Spleen (tissue), 11 donors: ENCODE results near the gene JRKL. TPM values are rescaled to one million over a fixed set of nuclear protein-coding genes. Genes with fewer than 3 reads are reported as not detected.

Source experiments
- DNase-seq: peaks from one replicate; pipeline ENCODE4 v3.0.0-alpha.2; 2020
- H3K27ac ChIP-seq, 8 donors: fragments of 200-600 bp; sonication (generic) in 7 of 8; 1 replicate in 4 of 8; 2 replicates in 4 of 8; pipeline versions ENCODE4 v1.5.0 to v1.8.0; 2016 to 2021; ENCODE audit warnings: inconsistent platforms in 4 of 8, mild to moderate bottlenecking in 4 of 8, moderate library complexity in 1 of 8
- H3K27me3 ChIP-seq, 7 donors: fragments of 200-600 bp; sonication (generic) in 6 of 7; replicated peaks in 1 of 7; 1 replicate in 4 of 7; 2 replicates in 3 of 7; pipeline versions ENCODE4 v1.5.0 to v1.8.0; 2016 to 2021; ENCODE audit warnings: inconsistent platforms in 3 of 7, mild to moderate bottlenecking in 1 of 7
- H3K36me3 ChIP-seq, 6 donors: fragments of 200-600 bp; sonication (generic) in 5 of 6; 1 replicate in 4 of 6; 2 replicates in 2 of 6; pipeline versions ENCODE4 v1.5.0 to v1.8.0; 2016 to 2021; ENCODE audit warnings: inconsistent platforms in 2 of 6
- H3K4me1 ChIP-seq, 6 donors: fragments of 200-600 bp; sonication (generic) in 5 of 6; 1 replicate in 3 of 6; 2 replicates in 3 of 6; pipeline versions ENCODE4 v1.5.0 to v1.8.0; 2016 to 2021; ENCODE audit warnings: inconsistent platforms in 3 of 6
- H3K4me3 ChIP-seq, 8 donors: fragments of 200-600 bp; sonication (generic) in 7 of 8; 1 replicate in 4 of 8; 2 replicates in 4 of 8; pipeline versions ENCODE4 v1.5.0 to v1.8.0; 2016 to 2021; ENCODE audit warnings: inconsistent platforms in 4 of 8, mild to moderate bottlenecking in 4 of 8, moderate library complexity in 2 of 8
- H3K9me3 ChIP-seq, 8 donors: fragments of 200-600 bp; sonication (generic) in 7 of 8; 1 replicate in 4 of 8; 2 replicates in 4 of 8; pipeline versions ENCODE4 v1.5.0 to v1.8.0; 2016 to 2021; ENCODE audit warnings: inconsistent platforms in 4 of 8
- POLR2A ChIP-seq, 3 donors: fragments of 450-650 bp; IDR thresholded peaks; one replicate each; pipeline ENCODE4 v1.5.1; 2017; ENCODE audit warnings: antibody characterized with exemption in 3 of 3, mild to moderate bottlenecking in 1 of 3
- POLR2AphosphoS5 ChIP-seq, 3 donors: sonication (generic); formaldehyde crosslinking; IDR thresholded peaks; one replicate each; pipeline ENCODE4 v1.5.1; 2017; ENCODE audit warnings: antibody characterized with exemption in 3 of 3
- WGBS, 5 donors: extraction: QIAGEN DNeasy Blood & Tissue Kit in 3 of 5; methylation state at CpG; one replicate each; pipeline versions ENCODE4 v1.1.5 to v1.1.7; 2013 to 2018; 5-methylcytosine and 5-hydroxymethylcytosine counted together
- intact Hi-C: fragments of 100-400 bp; cut with DNase I; formaldehyde crosslinking; loops from one replicate; pipeline ENCODE4 v1.15.0; 2023; ENCODE audit warnings: low total_unique reads
- polyA plus RNA-seq, 3 donors: library from polyadenylated mRNA; stranded (reverse); fragments of 200-250 nt; gene quantifications; one replicate each; pipeline ENCODE4 v1.2.1, GENCODE V29; 2013
- total RNA-seq, 7 donors: library from RNA; depleted of rRNA in 3 of 7; stranded (reverse); fragments of >200 nt in 3 of 7; fragmentation: NEBNext Ultra II Directional in 4 of 7; extraction: Animal tissue kit (Norgen Biotek cat#: 25700) in 4 of 7; gene quantifications; one replicate each; pipeline versions ENCODE4 v1.1.0 to v1.2.1, GENCODE V29; 2016 to 2021
- TF ChIP-seq, protein P1 (sequence below), 11 experiments: fragments of 200-600 bp in 7 of 11; fragments of 450-650 bp in 4 of 11; sonication (generic) in 4 of 11; IDR thresholded peaks in 8 of 11; conservative IDR thresholded peaks in 3 of 11; 1 replicate in 7 of 11; 2 replicates in 4 of 11; pipeline versions ENCODE4 v1.4.0 to v1.8.0; 2016 to 2021; ENCODE audit warnings: antibody characterized with exemption in 11 of 11, inconsistent platforms in 4 of 11, mild to moderate bottlenecking in 1 of 11
- donor health status: healthy with polysubstance abuse.
- donor health status: DM: no; HTN: no; CAD: no; lungs with moderate emphysema.
- donor health status: DM: no; HTN: no; CAD: no.
- donor health status: Bipolar disorder and iron deficiency.
- donor health status: healthy.
- donor health status: DM: no; HTN: no; CAD: no.
- donor health status: DM: yes; HTN: yes; CAD: no.

JRKL gene
- total and polyA plus RNA-seq, 10 donors = 4.3 to 11.5 (median 8.1) TPM

DNA sequence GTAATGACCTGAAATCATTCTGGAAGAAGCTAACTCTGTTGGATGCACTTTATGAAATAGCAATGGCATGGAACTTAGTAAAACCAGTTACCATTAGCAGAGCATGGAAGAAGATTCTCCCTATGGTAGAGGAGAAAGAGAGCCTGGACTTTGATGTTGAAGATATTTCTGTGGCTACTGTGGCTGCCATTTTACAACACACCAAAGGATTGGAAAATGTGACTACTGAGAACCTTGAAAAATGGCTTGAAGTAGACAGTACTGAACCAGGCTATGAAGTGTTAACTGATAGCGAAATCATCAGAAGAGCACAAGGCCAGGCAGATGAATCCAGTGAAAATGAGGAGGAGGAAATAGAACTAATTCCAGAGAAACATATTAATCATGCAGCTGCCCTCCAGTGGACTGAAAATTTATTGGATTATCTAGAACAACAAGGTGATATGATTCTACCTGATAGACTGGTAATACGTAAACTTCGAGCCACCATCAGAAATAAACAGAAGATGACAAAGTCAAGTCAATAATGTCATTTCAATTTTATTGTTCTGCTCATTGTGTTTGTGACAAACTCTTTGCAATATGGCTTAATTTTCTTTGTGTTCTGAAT is 2.0 kb downstream of the JRKL start:
- intact Hi-C loops = no loop called here

DNA sequence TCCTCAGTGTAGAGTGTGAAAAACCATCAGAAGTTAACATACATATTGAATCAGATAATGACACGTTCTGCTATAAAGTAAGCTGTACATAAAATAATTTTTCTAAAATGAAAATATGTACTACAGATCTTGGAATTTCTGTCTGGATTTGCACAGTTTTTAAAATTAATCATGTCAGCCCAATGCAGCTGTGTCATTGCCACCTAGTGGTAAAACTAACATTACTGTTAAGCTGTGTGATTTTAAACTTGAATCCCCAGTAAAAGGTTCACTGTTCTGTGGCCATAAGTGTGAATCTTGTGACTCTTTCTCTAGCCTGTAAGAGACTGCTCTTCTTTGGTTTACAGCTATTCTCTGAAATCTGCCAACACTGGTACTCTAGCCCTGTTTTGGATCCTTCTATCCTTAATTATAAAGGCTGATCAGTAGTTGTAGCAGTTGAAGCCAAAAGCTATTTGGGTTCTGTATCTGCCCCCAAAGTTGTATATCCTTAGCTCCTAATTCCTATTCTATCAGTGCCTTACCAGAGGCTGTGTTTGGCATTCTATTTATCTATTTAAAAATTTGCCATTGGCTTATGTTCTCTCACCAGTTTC is 4.0 kb downstream of the JRKL start:
- intact Hi-C loops = no loop called here
- peaks cover 2 to 43% (median 11%) of the 10 kb centered on the region in 6 donors for H3K4me1 ChIP-seq
- WGBS, 5 donors = 21 to 41% (median 30%) methylated on average over 1 of the region's 1 CpG
- no peak overlapping the region for H3K4me3 ChIP-seq
- no peak for DNase-seq
- no peaks in the 10 kb centered on the region for H3K9me3 ChIP-seq
- TF ChIP-seq POLR2AphosphoS5 (IDR thresholded peaks at IDR 0.05) (no peak), POLR2A (IDR thresholded peaks at IDR 0.05) (no peak)
- TF ChIP-seq, protein P1, sequence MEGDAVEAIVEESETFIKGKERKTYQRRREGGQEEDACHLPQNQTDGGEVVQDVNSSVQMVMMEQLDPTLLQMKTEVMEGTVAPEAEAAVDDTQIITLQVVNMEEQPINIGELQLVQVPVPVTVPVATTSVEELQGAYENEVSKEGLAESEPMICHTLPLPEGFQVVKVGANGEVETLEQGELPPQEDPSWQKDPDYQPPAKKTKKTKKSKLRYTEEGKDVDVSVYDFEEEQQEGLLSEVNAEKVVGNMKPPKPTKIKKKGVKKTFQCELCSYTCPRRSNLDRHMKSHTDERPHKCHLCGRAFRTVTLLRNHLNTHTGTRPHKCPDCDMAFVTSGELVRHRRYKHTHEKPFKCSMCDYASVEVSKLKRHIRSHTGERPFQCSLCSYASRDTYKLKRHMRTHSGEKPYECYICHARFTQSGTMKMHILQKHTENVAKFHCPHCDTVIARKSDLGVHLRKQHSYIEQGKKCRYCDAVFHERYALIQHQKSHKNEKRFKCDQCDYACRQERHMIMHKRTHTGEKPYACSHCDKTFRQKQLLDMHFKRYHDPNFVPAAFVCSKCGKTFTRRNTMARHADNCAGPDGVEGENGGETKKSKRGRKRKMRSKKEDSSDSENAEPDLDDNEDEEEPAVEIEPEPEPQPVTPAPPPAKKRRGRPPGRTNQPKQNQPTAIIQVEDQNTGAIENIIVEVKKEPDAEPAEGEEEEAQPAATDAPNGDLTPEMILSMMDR (IDR thresholded peaks at IDR 0.05 in 8 of 11, conservative IDR thresholded peaks at IDR 0.05 in 3 of 11) = peak; percentile 9 to 70 (median 56)
- no peaks in the 10 kb centered on the region for H3K27me3 ChIP-seq
- H3K27ac ChIP-seq = no peak overlapping the region
- H3K36me3 ChIP-seq = no peaks in the 10 kb centered on the region

More for the DNA sequence above, 2.0 kb downstream of the JRKL start:
- Histone ChIP-seq H3K9me3 (no peaks in the 10 kb centered on the region), H3K4me3 (no peak overlapping the region), H3K4me1 (peaks cover 8 to 64% (median 27%) of the 10 kb centered on the region in 6 donors), H3K27me3 (no peaks in the 10 kb centered on the region), H3K27ac (no peak overlapping the region), H3K36me3 (peaks cover 0 to 4% (median 0%) of the 10 kb centered on the region in 6 donors)
- 96 to 99% (median 98%) methylated on average over 3 of the region's 3 CpGs for WGBS, 5 donors
- TF ChIP-seq POLR2AphosphoS5 (IDR thresholded peaks at IDR 0.05) = no peak
- TF ChIP-seq POLR2A (IDR thresholded peaks at IDR 0.05) = no peak
- TF ChIP-seq, protein P1 (IDR thresholded peaks at IDR 0.05 in 8 of 11, conservative IDR thresholded peaks at IDR 0.05 in 3 of 11) = no peak
- DNase-seq = no peak

DNA sequence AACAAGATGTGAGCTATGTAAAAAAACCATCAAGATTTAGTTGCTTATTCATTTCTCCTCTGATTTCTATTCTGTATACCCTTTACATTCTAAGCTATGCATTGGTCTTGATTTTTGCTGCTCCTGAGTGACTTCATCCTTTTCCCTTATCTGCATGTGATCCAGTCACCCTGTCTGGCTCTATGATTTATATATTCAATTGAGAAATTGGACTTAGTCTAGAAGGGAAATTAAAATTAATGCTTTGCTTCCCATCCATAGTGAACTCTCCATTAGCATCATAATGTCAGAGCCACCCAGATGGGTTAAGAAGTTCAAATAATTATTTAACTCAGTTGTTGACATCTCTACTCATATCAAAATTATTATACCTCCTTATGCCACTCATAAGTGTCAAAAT is 5.0 kb downstream of the JRKL start:
- no peak for TF ChIP-seq POLR2AphosphoS5 (IDR thresholded peaks at IDR 0.05)
- TF ChIP-seq POLR2A (IDR thresholded peaks at IDR 0.05) = no peak
- TF ChIP-seq, protein P1 (IDR thresholded peaks at IDR 0.05 in 8 of 11, conservative IDR thresholded peaks at IDR 0.05 in 3 of 11) = no peak
- Histone ChIP-seq H3K9me3 (no peaks in the 10 kb centered on the region), H3K4me3 (no peak overlapping the region), H3K4me1 (peaks cover 0 to 36% (median 10%) of the 10 kb centered on the region in 6 donors), H3K36me3 (no peaks in the 10 kb centered on the region), H3K27me3 (no peaks in the 10 kb centered on the region), H3K27ac (no peak overlapping the region)
- intact Hi-C loops = no loop called here
- DNase-seq = no peak

DNA sequence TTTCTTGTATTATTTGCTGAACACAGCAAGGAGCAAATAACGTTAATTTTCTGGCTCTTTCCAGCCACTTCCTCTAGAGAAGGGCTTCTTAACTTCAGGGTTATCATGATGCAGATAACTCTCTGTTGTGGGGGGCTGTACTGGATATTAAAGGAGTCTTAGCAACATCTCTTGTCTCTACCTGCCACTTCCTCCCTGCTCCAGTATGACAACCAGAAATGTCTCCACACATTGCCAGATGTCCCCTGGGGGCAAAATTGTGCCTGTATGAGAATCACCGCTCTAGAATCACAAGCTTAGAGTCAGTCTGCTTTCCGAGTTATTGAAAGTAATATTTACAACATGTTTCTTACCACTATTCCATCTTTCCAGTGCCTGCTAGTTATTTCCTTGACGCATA is 6.8 kb downstream of the JRKL start:
- 69 to 80% (median 75%) methylated on average over 4 of the region's 4 CpGs for WGBS, 5 donors
- Histone ChIP-seq H3K36me3 (no peaks in the 10 kb centered on the region), H3K27ac (no peak overlapping the region), H3K4me3 (no peak overlapping the region), H3K9me3 (no peaks in the 10 kb centered on the region), H3K4me1 (peaks cover 0 to 21% (median 2%) of the 10 kb centered on the region in 6 donors), H3K27me3 (no peaks in the 10 kb centered on the region)
- DNase-seq = no peak
- TF ChIP-seq POLR2A (IDR thresholded peaks at IDR 0.05) = no peak
- no peak for TF ChIP-seq POLR2AphosphoS5 (IDR thresholded peaks at IDR 0.05)
- TF ChIP-seq, protein P1 (IDR thresholded peaks at IDR 0.05 in 8 of 11, conservative IDR thresholded peaks at IDR 0.05 in 3 of 11) = no peak
- intact Hi-C loops = no loop called here
